WTC11 (cell line): ENCODE measurements around the gene PRDM12. TPM values are rescaled to one million over a fixed set of nuclear protein-coding genes. Genes with fewer than 3 reads are reported as not detected.

Experiments used
- EMX1 ChIP-seq: fragments of 250-450 bp; sonication (Bioruptor Pico); IDR thresholded peaks from 2 replicates; pipeline ENCODE4 v1.8.0; 2021; ENCODE audit warnings: mild to moderate bottlenecking
- FOXK1 ChIP-seq: sonication (generic); formaldehyde crosslinking; IDR thresholded peaks from 2 replicates; pipeline ENCODE4 v1.8.0; 2022; ENCODE audit warnings: mild to moderate bottlenecking, moderate library complexity, missing genetic modification reagents
- JAZF1 ChIP-seq: fragments of 250-450 bp; sonication (Bioruptor Pico); IDR thresholded peaks from 2 replicates; pipeline ENCODE4 v1.9.0; 2021; ENCODE audit warnings: moderate library complexity, mild to moderate bottlenecking, inconsistent platforms
- JUN ChIP-seq: sonication (generic); formaldehyde crosslinking; IDR thresholded peaks from 2 replicates; pipeline ENCODE4 v1.8.0; 2023; ENCODE audit warnings: mild to moderate bottlenecking, missing genetic modification reagents
- NFE2L1 ChIP-seq: sonication (generic); formaldehyde crosslinking; IDR thresholded peaks from 2 replicates; pipeline ENCODE4 v1.8.1; 2023; ENCODE audit warnings: missing genetic modification reagents
- NR2C2 ChIP-seq: sonication (generic); formaldehyde crosslinking; IDR thresholded peaks from 2 replicates; pipeline ENCODE4 v1.8.0; 2022; ENCODE audit warnings: mild to moderate bottlenecking, missing genetic modification reagents
- NR3C1 ChIP-seq: sonication (generic); formaldehyde crosslinking; conservative IDR thresholded peaks from 2 replicates; pipeline ENCODE4 v1.8.1; 2023; ENCODE audit warnings: low read depth, mild to moderate bottlenecking, missing genetic modification reagents
- PRRX2 ChIP-seq: fragments of 250-450 bp; sonication (Bioruptor Pico); IDR thresholded peaks from 2 replicates; pipeline ENCODE4 v1.8.0; 2021; ENCODE audit warnings: mild to moderate bottlenecking
- SMAD4 ChIP-seq: sonication (generic); formaldehyde crosslinking; IDR thresholded peaks from 2 replicates; pipeline ENCODE4 v1.8.0; 2022; ENCODE audit warnings: mild to moderate bottlenecking, missing genetic modification reagents
- SOX15 ChIP-seq: fragments of 250-450 bp; sonication (Bioruptor Pico); IDR thresholded peaks from 2 replicates; pipeline ENCODE4 v1.9.0; 2021; ENCODE audit warnings: mild to moderate bottlenecking
- TEAD1 ChIP-seq: sonication (generic); formaldehyde crosslinking; IDR thresholded peaks from 2 replicates; pipeline ENCODE4 v1.8.0; 2022; ENCODE audit warnings: mild to moderate bottlenecking, missing genetic modification reagents
- ZNF121 ChIP-seq: sonication (generic); formaldehyde crosslinking; IDR thresholded peaks from 2 replicates; pipeline ENCODE4 v1.8.0; 2023; ENCODE audit warnings: missing genetic modification reagents
- ZNF671 ChIP-seq: fragments of 250-450 bp; sonication (Bioruptor Pico); IDR thresholded peaks from 2 replicates; pipeline ENCODE4 v1.8.0; 2021; ENCODE audit warnings: mild to moderate bottlenecking
- total RNA-seq: library from RNA; stranded (reverse); gene quantifications from 3 replicates; pipeline ENCODE4 v1.2.3, GENCODE V29; 2021
- TF ChIP-seq, protein P1 (sequence below): sonication (generic); formaldehyde crosslinking; IDR thresholded peaks from 2 replicates; pipeline ENCODE4 v1.8.1; 2022; ENCODE audit warnings: mild to moderate bottlenecking, missing genetic modification reagents, moderate library complexity, borderline replicate concordance
- TF ChIP-seq, protein P2 (sequence below): sonication (generic); formaldehyde crosslinking; IDR thresholded peaks from 2 replicates; pipeline ENCODE4 v1.8.0; 2022; ENCODE audit warnings: mild to moderate bottlenecking, missing genetic modification reagents
- TF ChIP-seq, protein P3 (sequence below): sonication (generic); formaldehyde crosslinking; IDR thresholded peaks from 2 replicates; pipeline ENCODE4 v1.8.1; 2023; ENCODE audit warnings: mild to moderate bottlenecking, missing genetic modification reagents
- TF ChIP-seq, protein P4 (sequence below): sonication (generic); formaldehyde crosslinking; IDR thresholded peaks from 2 replicates; pipeline ENCODE4 v1.8.1; 2023; ENCODE audit warnings: mild to moderate bottlenecking, missing genetic modification reagents
- TF ChIP-seq, protein P5 (sequence below): sonication (generic); formaldehyde crosslinking; IDR thresholded peaks from 2 replicates; pipeline ENCODE4 v1.8.1; 2023; ENCODE audit warnings: mild to moderate bottlenecking, missing genetic modification reagents, borderline replicate concordance
- TF ChIP-seq, protein P6 (sequence below): fragments of 250-450 bp; sonication (Bioruptor Pico); IDR thresholded peaks from 2 replicates; pipeline ENCODE4 v1.9.0; 2021; ENCODE audit warnings: mild to moderate bottlenecking
- TF ChIP-seq, protein P7 (sequence below): sonication (generic); formaldehyde crosslinking; IDR thresholded peaks from 2 replicates; pipeline ENCODE4 v1.8.0; 2023; ENCODE audit warnings: mild to moderate bottlenecking, missing genetic modification reagents
- TF ChIP-seq, protein P8 (sequence below): sonication (generic); formaldehyde crosslinking; conservative IDR thresholded peaks from 2 replicates; pipeline ENCODE4 v1.8.1; 2023; ENCODE audit warnings: mild to moderate bottlenecking, low read depth, missing genetic modification reagents, moderate library complexity

PRDM12 gene
- total RNA-seq, 1 experiment from 2014 or later = 0.09 TPM

DNA sequence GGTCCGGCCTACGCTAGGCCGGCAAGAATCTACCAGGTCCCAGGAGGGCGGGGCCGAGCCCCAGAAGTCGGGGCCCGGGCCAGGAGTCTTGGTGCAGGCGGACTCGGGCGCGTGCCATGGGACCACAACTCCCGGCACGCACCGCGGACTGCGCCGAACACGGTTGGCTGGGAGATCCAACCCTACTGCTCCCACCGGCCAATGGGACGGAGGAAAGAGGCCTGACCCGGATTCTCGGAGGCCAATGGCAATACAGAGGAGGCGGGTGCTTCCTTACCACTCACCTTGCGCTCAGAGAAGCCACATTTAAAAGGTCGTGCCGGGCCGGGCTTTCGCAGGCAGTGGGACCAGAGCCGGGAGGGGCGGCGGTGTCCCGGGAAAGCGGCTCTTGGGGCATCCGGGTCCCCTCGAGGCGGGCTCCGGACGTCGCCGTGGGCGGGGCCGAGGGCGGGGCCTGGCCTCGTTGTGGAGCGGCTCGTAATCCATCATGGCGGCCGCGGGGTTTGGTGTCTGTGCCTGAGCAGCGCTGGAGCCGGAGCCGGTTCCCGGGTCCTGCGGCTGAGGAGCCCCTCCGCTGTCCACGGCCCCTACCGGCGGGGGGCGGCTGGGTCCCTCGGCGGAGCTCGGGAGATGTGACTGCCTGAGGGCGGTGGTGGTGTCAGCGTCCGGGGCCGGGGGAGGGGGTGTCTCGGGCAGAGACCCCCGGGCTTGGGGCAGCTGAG is 48.3 kb downstream of the PRDM12 start (continued):
- TF ChIP-seq, protein P1, sequence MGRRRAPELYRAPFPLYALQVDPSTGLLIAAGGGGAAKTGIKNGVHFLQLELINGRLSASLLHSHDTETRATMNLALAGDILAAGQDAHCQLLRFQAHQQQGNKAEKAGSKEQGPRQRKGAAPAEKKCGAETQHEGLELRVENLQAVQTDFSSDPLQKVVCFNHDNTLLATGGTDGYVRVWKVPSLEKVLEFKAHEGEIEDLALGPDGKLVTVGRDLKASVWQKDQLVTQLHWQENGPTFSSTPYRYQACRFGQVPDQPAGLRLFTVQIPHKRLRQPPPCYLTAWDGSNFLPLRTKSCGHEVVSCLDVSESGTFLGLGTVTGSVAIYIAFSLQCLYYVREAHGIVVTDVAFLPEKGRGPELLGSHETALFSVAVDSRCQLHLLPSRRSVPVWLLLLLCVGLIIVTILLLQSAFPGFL (CRISPR knock-in tag) = no peak
- TF ChIP-seq, protein P2, sequence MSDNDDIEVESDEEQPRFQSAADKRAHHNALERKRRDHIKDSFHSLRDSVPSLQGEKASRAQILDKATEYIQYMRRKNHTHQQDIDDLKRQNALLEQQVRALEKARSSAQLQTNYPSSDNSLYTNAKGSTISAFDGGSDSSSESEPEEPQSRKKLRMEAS = peak; percentile 62
- TF ChIP-seq JAZF1 (no peak), FOXK1 (CRISPR knock-in tag) (peak; percentile 61; the same call in 1 of the 2 replicates), SOX15 (no peak), NFE2L1 (CRISPR knock-in tag) (no peak), NR2C2 (CRISPR knock-in tag) (no peak), PRRX2 (CRISPR knock-in tag) (no peak), ZNF671 (CRISPR knock-in tag) (no peak), ZNF121 (CRISPR knock-in tag) (peak; percentile 43; the same call in 1 of the 2 replicates), JUN (no peak), SMAD4 (CRISPR knock-in tag) (no peak), EMX1 (CRISPR knock-in tag) (no peak), TEAD1 (CRISPR knock-in tag) (peak; percentile 66; the same call in 1 of the 2 replicates), NR3C1 (CRISPR knock-in tag) (no peak)
- TF ChIP-seq, protein P3, sequence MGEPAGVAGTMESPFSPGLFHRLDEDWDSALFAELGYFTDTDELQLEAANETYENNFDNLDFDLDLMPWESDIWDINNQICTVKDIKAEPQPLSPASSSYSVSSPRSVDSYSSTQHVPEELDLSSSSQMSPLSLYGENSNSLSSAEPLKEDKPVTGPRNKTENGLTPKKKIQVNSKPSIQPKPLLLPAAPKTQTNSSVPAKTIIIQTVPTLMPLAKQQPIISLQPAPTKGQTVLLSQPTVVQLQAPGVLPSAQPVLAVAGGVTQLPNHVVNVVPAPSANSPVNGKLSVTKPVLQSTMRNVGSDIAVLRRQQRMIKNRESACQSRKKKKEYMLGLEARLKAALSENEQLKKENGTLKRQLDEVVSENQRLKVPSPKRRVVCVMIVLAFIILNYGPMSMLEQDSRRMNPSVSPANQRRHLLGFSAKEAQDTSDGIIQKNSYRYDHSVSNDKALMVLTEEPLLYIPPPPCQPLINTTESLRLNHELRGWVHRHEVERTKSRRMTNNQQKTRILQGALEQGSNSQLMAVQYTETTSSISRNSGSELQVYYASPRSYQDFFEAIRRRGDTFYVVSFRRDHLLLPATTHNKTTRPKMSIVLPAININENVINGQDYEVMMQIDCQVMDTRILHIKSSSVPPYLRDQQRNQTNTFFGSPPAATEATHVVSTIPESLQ (CRISPR knock-in tag) = no peak
- TF ChIP-seq, protein P4, sequence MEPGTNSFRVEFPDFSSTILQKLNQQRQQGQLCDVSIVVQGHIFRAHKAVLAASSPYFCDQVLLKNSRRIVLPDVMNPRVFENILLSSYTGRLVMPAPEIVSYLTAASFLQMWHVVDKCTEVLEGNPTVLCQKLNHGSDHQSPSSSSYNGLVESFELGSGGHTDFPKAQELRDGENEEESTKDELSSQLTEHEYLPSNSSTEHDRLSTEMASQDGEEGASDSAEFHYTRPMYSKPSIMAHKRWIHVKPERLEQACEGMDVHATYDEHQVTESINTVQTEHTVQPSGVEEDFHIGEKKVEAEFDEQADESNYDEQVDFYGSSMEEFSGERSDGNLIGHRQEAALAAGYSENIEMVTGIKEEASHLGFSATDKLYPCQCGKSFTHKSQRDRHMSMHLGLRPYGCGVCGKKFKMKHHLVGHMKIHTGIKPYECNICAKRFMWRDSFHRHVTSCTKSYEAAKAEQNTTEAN = no peak; the same call in 1 of the 2 replicates
- TF ChIP-seq, protein P5, sequence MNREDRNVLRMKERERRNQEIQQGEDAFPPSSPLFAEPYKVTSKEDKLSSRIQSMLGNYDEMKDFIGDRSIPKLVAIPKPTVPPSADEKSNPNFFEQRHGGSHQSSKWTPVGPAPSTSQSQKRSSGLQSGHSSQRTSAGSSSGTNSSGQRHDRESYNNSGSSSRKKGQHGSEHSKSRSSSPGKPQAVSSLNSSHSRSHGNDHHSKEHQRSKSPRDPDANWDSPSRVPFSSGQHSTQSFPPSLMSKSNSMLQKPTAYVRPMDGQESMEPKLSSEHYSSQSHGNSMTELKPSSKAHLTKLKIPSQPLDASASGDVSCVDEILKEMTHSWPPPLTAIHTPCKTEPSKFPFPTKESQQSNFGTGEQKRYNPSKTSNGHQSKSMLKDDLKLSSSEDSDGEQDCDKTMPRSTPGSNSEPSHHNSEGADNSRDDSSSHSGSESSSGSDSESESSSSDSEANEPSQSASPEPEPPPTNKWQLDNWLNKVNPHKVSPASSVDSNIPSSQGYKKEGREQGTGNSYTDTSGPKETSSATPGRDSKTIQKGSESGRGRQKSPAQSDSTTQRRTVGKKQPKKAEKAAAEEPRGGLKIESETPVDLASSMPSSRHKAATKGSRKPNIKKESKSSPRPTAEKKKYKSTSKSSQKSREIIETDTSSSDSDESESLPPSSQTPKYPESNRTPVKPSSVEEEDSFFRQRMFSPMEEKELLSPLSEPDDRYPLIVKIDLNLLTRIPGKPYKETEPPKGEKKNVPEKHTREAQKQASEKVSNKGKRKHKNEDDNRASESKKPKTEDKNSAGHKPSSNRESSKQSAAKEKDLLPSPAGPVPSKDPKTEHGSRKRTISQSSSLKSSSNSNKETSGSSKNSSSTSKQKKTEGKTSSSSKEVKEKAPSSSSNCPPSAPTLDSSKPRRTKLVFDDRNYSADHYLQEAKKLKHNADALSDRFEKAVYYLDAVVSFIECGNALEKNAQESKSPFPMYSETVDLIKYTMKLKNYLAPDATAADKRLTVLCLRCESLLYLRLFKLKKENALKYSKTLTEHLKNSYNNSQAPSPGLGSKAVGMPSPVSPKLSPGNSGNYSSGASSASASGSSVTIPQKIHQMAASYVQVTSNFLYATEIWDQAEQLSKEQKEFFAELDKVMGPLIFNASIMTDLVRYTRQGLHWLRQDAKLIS (CRISPR knock-in tag) = no peak
- TF ChIP-seq, protein P6, sequence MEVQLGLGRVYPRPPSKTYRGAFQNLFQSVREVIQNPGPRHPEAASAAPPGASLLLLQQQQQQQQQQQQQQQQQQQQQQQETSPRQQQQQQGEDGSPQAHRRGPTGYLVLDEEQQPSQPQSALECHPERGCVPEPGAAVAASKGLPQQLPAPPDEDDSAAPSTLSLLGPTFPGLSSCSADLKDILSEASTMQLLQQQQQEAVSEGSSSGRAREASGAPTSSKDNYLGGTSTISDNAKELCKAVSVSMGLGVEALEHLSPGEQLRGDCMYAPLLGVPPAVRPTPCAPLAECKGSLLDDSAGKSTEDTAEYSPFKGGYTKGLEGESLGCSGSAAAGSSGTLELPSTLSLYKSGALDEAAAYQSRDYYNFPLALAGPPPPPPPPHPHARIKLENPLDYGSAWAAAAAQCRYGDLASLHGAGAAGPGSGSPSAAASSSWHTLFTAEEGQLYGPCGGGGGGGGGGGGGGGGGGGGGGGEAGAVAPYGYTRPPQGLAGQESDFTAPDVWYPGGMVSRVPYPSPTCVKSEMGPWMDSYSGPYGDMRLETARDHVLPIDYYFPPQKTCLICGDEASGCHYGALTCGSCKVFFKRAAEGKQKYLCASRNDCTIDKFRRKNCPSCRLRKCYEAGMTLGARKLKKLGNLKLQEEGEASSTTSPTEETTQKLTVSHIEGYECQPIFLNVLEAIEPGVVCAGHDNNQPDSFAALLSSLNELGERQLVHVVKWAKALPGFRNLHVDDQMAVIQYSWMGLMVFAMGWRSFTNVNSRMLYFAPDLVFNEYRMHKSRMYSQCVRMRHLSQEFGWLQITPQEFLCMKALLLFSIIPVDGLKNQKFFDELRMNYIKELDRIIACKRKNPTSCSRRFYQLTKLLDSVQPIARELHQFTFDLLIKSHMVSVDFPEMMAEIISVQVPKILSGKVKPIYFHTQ (CRISPR knock-in tag) = no peak
- TF ChIP-seq, protein P7, sequence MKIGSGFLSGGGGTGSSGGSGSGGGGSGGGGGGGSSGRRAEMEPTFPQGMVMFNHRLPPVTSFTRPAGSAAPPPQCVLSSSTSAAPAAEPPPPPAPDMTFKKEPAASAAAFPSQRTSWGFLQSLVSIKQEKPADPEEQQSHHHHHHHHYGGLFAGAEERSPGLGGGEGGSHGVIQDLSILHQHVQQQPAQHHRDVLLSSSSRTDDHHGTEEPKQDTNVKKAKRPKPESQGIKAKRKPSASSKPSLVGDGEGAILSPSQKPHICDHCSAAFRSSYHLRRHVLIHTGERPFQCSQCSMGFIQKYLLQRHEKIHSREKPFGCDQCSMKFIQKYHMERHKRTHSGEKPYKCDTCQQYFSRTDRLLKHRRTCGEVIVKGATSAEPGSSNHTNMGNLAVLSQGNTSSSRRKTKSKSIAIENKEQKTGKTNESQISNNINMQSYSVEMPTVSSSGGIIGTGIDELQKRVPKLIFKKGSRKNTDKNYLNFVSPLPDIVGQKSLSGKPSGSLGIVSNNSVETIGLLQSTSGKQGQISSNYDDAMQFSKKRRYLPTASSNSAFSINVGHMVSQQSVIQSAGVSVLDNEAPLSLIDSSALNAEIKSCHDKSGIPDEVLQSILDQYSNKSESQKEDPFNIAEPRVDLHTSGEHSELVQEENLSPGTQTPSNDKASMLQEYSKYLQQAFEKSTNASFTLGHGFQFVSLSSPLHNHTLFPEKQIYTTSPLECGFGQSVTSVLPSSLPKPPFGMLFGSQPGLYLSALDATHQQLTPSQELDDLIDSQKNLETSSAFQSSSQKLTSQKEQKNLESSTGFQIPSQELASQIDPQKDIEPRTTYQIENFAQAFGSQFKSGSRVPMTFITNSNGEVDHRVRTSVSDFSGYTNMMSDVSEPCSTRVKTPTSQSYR (CRISPR knock-in tag) = no peak
- TF ChIP-seq, protein P8, sequence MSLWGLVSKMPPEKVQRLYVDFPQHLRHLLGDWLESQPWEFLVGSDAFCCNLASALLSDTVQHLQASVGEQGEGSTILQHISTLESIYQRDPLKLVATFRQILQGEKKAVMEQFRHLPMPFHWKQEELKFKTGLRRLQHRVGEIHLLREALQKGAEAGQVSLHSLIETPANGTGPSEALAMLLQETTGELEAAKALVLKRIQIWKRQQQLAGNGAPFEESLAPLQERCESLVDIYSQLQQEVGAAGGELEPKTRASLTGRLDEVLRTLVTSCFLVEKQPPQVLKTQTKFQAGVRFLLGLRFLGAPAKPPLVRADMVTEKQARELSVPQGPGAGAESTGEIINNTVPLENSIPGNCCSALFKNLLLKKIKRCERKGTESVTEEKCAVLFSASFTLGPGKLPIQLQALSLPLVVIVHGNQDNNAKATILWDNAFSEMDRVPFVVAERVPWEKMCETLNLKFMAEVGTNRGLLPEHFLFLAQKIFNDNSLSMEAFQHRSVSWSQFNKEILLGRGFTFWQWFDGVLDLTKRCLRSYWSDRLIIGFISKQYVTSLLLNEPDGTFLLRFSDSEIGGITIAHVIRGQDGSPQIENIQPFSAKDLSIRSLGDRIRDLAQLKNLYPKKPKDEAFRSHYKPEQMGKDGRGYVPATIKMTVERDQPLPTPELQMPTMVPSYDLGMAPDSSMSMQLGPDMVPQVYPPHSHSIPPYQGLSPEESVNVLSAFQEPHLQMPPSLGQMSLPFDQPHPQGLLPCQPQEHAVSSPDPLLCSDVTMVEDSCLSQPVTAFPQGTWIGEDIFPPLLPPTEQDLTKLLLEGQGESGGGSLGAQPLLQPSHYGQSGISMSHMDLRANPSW = no peak
